ENCODE results near the gene GUCY1A2.

GUCY1A2 gene

DNA sequence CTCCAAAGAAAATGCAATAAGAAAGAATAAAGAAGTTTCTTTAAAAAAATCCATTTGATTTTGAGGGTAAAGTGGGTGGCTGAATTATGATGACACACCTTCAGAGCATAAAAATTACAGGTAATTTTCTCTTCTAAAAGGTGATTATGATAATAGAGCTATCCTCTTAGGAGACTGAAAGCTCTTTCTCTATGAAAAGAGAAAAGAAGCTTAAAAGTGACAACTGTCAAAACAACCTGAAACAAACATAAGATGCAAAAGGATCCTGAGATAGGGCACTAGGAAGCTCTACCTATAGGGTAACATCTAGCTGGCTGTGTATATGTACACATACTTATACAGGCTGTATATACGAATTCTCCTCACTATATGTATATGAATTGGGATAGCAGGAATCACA is 270.2 kb downstream of the GUCY1A2 start:
- H3K4me3 ChIP-seq (ENCODE audit: low read depth, low read length): no peak overlapping the region
- TF ChIP-seq, protein P1, sequence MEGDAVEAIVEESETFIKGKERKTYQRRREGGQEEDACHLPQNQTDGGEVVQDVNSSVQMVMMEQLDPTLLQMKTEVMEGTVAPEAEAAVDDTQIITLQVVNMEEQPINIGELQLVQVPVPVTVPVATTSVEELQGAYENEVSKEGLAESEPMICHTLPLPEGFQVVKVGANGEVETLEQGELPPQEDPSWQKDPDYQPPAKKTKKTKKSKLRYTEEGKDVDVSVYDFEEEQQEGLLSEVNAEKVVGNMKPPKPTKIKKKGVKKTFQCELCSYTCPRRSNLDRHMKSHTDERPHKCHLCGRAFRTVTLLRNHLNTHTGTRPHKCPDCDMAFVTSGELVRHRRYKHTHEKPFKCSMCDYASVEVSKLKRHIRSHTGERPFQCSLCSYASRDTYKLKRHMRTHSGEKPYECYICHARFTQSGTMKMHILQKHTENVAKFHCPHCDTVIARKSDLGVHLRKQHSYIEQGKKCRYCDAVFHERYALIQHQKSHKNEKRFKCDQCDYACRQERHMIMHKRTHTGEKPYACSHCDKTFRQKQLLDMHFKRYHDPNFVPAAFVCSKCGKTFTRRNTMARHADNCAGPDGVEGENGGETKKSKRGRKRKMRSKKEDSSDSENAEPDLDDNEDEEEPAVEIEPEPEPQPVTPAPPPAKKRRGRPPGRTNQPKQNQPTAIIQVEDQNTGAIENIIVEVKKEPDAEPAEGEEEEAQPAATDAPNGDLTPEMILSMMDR (IDR thresholded peaks at IDR 0.05; ENCODE audit: control insufficient read depth, extremely low read depth, insufficient read depth): no peak
- DNase-seq (ENCODE audit: low read depth): no peak

DNA sequence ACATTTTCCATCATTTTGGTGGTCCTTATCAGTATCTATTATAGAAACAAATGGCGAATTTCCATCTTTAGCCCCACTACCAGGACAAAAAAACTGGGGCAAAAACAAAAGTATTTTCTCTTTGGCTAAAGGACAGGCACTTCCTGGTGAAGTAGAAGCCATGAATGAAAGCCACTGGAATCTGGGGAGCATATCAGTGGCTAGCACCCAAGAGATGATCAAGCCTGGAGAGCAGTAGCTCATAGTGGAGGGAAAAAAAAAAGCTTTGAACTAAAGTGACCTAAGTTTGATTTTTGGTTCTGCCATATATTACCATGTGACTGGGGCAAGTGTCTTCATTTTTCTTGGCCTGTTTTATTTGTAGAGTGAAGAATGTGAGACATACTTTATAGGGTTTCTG is 272.3 kb downstream of the GUCY1A2 start:
- H3K4me3 ChIP-seq (ENCODE audit: low read depth, low read length): no peak overlapping the region
- TF ChIP-seq, protein P1 (IDR thresholded peaks at IDR 0.05; ENCODE audit: control insufficient read depth, extremely low read depth, insufficient read depth): no peak
- no peak for DNase-seq (ENCODE audit: low read depth)

DNA sequence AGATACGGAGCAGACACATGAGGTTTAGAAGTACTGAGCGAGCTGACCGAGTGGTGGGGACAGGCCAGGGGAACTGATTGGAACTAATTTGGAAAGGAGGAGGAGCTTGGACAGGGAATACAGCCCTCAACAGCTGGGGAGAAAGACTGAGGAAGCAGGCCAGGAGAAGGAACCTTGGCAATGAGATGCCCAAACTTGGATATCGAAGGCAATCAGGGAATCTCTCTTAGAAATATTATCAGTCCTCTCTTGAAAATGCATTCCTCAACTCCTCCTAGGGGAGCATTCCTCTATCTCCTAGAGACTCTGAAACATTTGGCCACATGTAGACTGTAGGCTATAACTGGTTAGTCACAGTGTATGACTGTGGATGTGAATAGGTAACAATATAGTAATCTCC is 284.6 kb downstream of the GUCY1A2 start:
- no peak overlapping the region for H3K4me3 ChIP-seq (ENCODE audit: low read depth, low read length)
- TF ChIP-seq, protein P1 (IDR thresholded peaks at IDR 0.05; ENCODE audit: control insufficient read depth, extremely low read depth, insufficient read depth): no peak
- no peak for DNase-seq (ENCODE audit: low read depth)

DNA sequence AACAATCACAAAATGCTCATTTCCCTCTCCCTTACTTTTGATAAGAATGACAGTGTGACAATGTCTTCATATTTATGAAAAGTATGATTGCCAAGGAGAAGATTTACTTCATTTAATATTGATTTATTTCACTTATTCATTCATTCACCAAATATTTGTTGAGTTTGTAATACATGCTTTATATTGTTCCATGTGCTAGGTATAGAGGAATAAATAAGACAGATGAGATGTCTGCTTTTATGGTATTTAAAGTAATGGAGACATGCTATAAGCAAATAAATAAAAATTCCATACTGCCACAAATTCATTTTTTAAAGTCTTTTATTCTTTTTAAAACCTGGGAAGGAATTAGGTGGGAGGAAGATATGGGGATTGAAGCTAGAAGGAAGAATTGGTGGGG is 289.4 kb downstream of the GUCY1A2 start:
- TF ChIP-seq, protein P1 (IDR thresholded peaks at IDR 0.05; ENCODE audit: control insufficient read depth, extremely low read depth, insufficient read depth): no peak
- no peak for DNase-seq (ENCODE audit: low read depth)
- H3K4me3 ChIP-seq (ENCODE audit: low read depth, low read length): no peak overlapping the region

DNA sequence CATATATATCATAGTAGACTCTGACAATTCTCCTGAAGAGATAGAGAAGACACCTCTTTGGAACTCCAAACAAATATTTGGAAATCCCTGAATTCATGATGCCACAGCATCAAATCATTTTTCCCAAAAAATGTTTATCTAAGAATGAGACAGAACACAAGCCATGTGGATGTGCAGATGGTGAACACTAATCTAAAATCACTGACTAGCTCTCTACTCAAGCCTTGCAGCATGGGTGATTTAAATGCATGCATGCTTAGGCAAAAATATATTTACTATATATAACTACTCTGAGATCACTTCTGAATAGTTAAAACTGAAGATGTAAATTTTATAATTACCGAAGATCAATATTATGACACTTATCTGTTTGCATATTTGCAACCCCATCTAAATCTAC is 289.9 kb downstream of the GUCY1A2 start:
- TF ChIP-seq, protein P1 (IDR thresholded peaks at IDR 0.05; ENCODE audit: control insufficient read depth, extremely low read depth, insufficient read depth): no peak
- H3K4me3 ChIP-seq (ENCODE audit: low read depth, low read length): no peak overlapping the region
- no peak for DNase-seq (ENCODE audit: low read depth)

DNA sequence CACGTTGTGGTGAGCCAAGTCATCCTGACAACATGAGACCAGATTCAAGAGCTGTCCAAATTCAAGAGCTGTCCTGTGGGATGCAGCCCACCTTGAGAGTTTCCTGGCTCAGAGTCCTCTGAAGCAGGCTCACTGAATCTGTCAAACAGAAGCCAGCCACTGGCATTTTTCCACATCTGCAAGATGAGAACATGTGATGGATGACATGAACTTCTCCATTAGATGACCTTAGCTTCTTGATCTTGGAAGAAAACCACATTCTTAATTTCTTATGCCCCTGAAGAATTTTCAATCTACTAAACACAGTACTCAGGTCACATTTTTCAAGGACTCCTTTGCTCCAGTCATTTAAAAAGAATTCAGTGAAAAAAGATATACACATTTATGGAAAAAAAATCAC is 291.0 kb downstream of the GUCY1A2 start:
- DNase-seq (ENCODE audit: low read depth): no peak
- TF ChIP-seq, protein P1 (IDR thresholded peaks at IDR 0.05; ENCODE audit: control insufficient read depth, extremely low read depth, insufficient read depth): no peak
- no peak overlapping the region for H3K4me3 ChIP-seq (ENCODE audit: low read depth, low read length)

DNA sequence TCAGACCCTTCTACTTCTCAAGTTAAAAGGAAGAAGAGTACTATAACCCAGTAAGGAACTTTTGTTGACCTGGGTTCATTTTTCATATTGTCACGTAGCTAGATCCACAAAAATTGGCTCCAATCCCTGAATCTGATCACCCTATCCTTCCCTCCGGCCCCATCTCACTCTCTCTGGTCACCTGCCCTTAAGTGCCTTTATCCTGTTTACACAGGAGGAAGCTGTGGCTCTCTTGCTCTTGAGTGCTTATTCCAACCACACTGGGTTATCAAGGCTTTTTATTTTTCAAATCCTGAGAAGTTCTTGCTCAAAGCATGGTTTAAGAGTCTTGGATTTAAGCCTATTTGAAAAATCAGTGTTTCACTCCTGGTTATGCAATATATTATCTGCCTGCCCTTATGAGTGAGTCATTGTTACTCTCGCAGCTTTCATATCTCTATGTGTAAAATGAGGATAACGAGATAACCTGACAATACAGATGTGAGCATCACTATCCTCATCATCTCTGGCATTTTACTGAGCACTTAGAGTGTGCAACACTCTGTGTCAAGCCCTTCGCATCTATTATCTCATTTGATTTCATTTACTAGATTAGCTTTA is 293.9 kb downstream of the GUCY1A2 start:
- H3K4me3 ChIP-seq (ENCODE audit: low read depth, low read length): no peak overlapping the region
- TF ChIP-seq, protein P1 (IDR thresholded peaks at IDR 0.05; ENCODE audit: control insufficient read depth, extremely low read depth, insufficient read depth): no peak
- no peak for DNase-seq (ENCODE audit: low read depth)

Measured in LNCaP clone FGC (cell line).